Stimulated activated CD4-positive, alpha-beta T cell treated with anti-CD3 and anti-CD28 coated beads, Interleukin-1b, Interleukin-23, amount 100 ng/mL, for 1 hour (primary cell): Measurements from ENCODE around the gene ERCC3.

Experiments
- DNase-seq, 2 donors: peaks; one replicate each; pipeline ENCODE4 v3.0.0-alpha.2; 2020; ENCODE audit warnings: low read depth in 2 of 2

ERCC3 gene

GRCh38 chr2:127293748-127294562, at the start of gene ERCC3:
TSS of gene ERCC3 (minus strand) at chr2:127294144. CDS start at chr2:127294081, 63 bp downstream.
- DNase-seq, result peak; percentile 32 to 59

GRCh38 chr2:127343277-127343676, 49.3 kb upstream of the ERCC3 start:
- no peak for DNase-seq

GRCh38 chr2:127342101-127342500, 48.2 kb upstream of the ERCC3 start:
- DNase-seq, result no peak

- no peak for DNase-seq
Observed at GRCh38 chr2:127332335-127332734, 38.4 kb upstream of the ERCC3 start.

GRCh38 chr2:127330753-127331152, 36.8 kb upstream of the ERCC3 start:
- no peak for DNase-seq

- DNase-seq, result no peak
Observed at GRCh38 chr2:127326289-127326945, 32.5 kb upstream of the ERCC3 start.

- no peak for DNase-seq
Observed at GRCh38 chr2:127324635-127325034, 30.7 kb upstream of the ERCC3 start.

- no peak for DNase-seq
Observed at GRCh38 chr2:127321303-127321702, 27.4 kb upstream of the ERCC3 start.

GRCh38 chr2:127320586-127321275, 26.8 kb upstream of the ERCC3 start:
- no peak for DNase-seq

- no peak for DNase-seq
Observed at GRCh38 chr2:127320067-127320466, 26.1 kb upstream of the ERCC3 start.

GRCh38 chr2:127314193-127314988, 20.4 kb upstream of the ERCC3 start:
- no peak for DNase-seq

- DNase-seq, result no peak
Observed at GRCh38 chr2:127313406-127313805, 19.5 kb upstream of the ERCC3 start.

GRCh38 chr2:127310980-127311379, 17.0 kb upstream of the ERCC3 start:
- no peak for DNase-seq

- no peak for DNase-seq
Observed at GRCh38 chr2:127309468-127309867, 15.5 kb upstream of the ERCC3 start.

- DNase-seq, result no peak
Observed at GRCh38 chr2:127308586-127309138, 14.7 kb upstream of the ERCC3 start.

- no peak for DNase-seq
Observed at GRCh38 chr2:127305990-127306585, 12.1 kb upstream of the ERCC3 start.

- no peak for DNase-seq
Observed at GRCh38 chr2:127302168-127302567, 8.2 kb upstream of the ERCC3 start.

- DNase-seq, result peak in 1 of 2 donors; percentile 2
Observed at GRCh38 chr2:127293386-127293747, 577 bp downstream of the ERCC3 start.

GRCh38 chr2:127288274-127288673, 5.7 kb downstream of the ERCC3 start:
- DNase-seq, result no peak

- no peak for DNase-seq
Observed at GRCh38 chr2:127283275-127283674, 10.7 kb downstream of the ERCC3 start.

GRCh38 chr2:127280693-127281092, 13.3 kb downstream of the ERCC3 start:
- DNase-seq, result no peak
